Measurements from ENCODE around the gene ADAMTS6.

ADAMTS6 gene

DNA sequence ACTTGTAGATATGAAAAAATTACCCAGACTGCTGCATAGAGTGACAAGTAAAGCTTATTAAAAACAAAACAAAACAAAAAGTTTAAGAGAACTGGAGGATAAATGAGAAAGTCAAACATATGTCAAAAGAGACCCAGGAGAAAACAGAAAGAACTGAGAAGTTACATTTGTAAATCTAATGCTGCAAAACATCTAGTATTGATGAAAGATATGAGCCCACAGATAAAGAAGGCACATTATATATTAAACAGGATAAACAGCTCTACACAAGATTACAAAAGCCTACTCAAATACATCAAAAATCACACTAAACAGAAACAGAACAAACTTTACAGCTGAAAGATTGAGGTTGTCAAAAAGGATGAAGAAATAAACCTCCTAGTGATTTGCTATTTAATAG is 55.1 kb downstream of the ADAMTS6 start:
- Histone ChIP-seq H3K27me3 (ENCODE audit: control insufficient read depth in 1 of 2, insufficient read depth in 2 of 2, low read length in 2 of 2) (no peaks in the 10 kb centered on the region), H3K36me3 (ENCODE audit: control insufficient read depth in 1 of 2, insufficient read depth in 2 of 2, low read length in 2 of 2) (no peaks in the 10 kb centered on the region), H3K27ac (ENCODE audit: low read depth, low read length) (no peak overlapping the region), H3K4me1 (ENCODE audit: control insufficient read depth in 1 of 2, insufficient read depth in 2 of 2, low read length in 2 of 2) (no peaks in the 10 kb centered on the region), H3K4me3 (ENCODE audit: low read depth in 1 of 2, low read length in 2 of 2) (no peak overlapping the region), H3K9me3 (ENCODE audit: control insufficient read depth in 1 of 2, low read length in 2 of 2) (peaks cover 0 to 2% of the 10 kb centered on the region in 2 donors), H3K9ac (ENCODE audit: low read depth in 1 of 2, low read length in 2 of 2) (no peak overlapping the region)

DNA sequence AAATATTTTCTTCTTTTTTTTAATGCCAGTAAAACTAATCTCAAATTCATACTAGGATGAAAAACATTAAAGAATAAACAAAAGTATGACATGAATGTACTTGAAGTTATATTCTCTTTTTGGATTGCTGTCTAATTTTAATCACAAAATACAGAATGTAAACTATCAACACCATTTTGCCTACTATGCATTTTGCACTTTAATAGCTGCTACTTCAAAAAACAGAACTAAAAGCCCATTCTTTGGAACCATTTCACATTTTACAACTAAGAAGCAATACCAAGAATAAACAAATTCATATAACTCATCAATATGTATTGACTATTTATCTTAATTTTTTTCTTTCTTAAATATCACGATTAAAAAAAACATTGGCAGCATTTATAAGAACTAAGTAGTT is 58.1 kb downstream of the ADAMTS6 start:
- Histone ChIP-seq H3K9me3 (ENCODE audit: control insufficient read depth in 1 of 2, low read length in 2 of 2) (peaks cover 2 to 6% of the 10 kb centered on the region in 2 donors), H3K27me3 (ENCODE audit: control insufficient read depth in 1 of 2, insufficient read depth in 2 of 2, low read length in 2 of 2) (no peaks in the 10 kb centered on the region), H3K4me3 (ENCODE audit: low read depth in 1 of 2, low read length in 2 of 2) (no peak overlapping the region), H3K27ac (ENCODE audit: low read depth, low read length) (no peak overlapping the region), H3K36me3 (ENCODE audit: control insufficient read depth in 1 of 2, insufficient read depth in 2 of 2, low read length in 2 of 2) (no peaks in the 10 kb centered on the region), H3K4me1 (ENCODE audit: control insufficient read depth in 1 of 2, insufficient read depth in 2 of 2, low read length in 2 of 2) (no peaks in the 10 kb centered on the region), H3K9ac (ENCODE audit: low read depth in 1 of 2, low read length in 2 of 2) (no peak overlapping the region)

DNA sequence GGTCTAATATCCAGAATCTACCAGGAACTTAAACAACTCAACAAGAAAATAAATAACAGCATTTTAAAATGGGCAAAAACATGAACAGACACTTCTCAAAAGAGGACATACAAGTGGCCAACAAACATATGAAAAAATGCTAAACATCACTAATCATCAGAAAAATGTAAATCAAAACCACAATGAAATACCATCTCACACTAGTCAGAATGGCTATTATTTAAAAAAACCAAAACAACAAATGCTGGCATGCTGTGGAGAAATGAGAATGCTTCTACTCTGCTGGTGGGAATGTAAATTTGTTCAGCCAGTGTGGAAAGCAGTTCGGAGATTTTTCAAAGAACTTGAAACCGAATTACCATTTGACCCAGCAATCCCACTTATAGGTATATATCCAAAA is 63.1 kb downstream of the ADAMTS6 start:
- no peaks in the 10 kb centered on the region for H3K4me1 ChIP-seq (ENCODE audit: control insufficient read depth in 1 of 2, insufficient read depth in 2 of 2, low read length in 2 of 2)
- H3K9ac ChIP-seq (ENCODE audit: low read depth in 1 of 2, low read length in 2 of 2), result no peak overlapping the region
- no peaks in the 10 kb centered on the region for H3K27me3 ChIP-seq (ENCODE audit: control insufficient read depth in 1 of 2, insufficient read depth in 2 of 2, low read length in 2 of 2)
- H3K36me3 ChIP-seq (ENCODE audit: control insufficient read depth in 1 of 2, insufficient read depth in 2 of 2, low read length in 2 of 2), result no peaks in the 10 kb centered on the region
- no peak overlapping the region for H3K4me3 ChIP-seq (ENCODE audit: low read depth in 1 of 2, low read length in 2 of 2)
- H3K27ac ChIP-seq (ENCODE audit: low read depth, low read length), result no peak overlapping the region
- H3K9me3 ChIP-seq (ENCODE audit: control insufficient read depth in 1 of 2, low read length in 2 of 2), result peaks cover 2 to 6% of the 10 kb centered on the region in 2 donors

DNA sequence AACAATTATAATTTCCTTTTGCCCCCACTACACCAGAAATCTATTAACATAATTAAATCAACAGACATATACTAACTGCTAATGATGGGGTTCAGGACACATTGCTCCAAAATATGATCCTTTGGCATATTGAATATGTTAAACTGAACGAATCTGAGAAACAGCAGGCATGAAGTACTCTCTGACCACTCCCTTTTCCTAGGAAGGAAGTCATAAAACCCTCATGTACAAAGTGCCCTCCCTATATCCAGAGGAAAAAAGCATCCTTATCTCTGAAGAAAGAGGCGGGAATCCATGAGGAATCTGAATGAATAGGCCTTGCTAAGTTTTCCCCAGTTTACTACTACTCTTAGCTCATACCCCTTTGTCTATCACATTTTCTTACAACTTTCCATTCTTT is 67.9 kb downstream of the ADAMTS6 start:
- Histone ChIP-seq H3K36me3 (ENCODE audit: control insufficient read depth in 1 of 2, insufficient read depth in 2 of 2, low read length in 2 of 2) (no peaks in the 10 kb centered on the region), H3K27ac (ENCODE audit: low read depth, low read length) (no peak overlapping the region), H3K4me1 (ENCODE audit: control insufficient read depth in 1 of 2, insufficient read depth in 2 of 2, low read length in 2 of 2) (no peaks in the 10 kb centered on the region), H3K27me3 (ENCODE audit: control insufficient read depth in 1 of 2, insufficient read depth in 2 of 2, low read length in 2 of 2) (no peaks in the 10 kb centered on the region), H3K9me3 (ENCODE audit: control insufficient read depth in 1 of 2, low read length in 2 of 2) (no peaks in the 10 kb centered on the region), H3K4me3 (ENCODE audit: low read depth in 1 of 2, low read length in 2 of 2) (no peak overlapping the region), H3K9ac (ENCODE audit: low read depth in 1 of 2, low read length in 2 of 2) (no peak overlapping the region)

- Histone ChIP-seq H3K9me3 (ENCODE audit: control insufficient read depth in 1 of 2, low read length in 2 of 2) (no peaks in the 10 kb centered on the region), H3K36me3 (ENCODE audit: control insufficient read depth in 1 of 2, insufficient read depth in 2 of 2, low read length in 2 of 2) (no peaks in the 10 kb centered on the region), H3K9ac (ENCODE audit: low read depth in 1 of 2, low read length in 2 of 2) (no peak overlapping the region), H3K27ac (ENCODE audit: low read depth, low read length) (no peak overlapping the region), H3K27me3 (ENCODE audit: control insufficient read depth in 1 of 2, insufficient read depth in 2 of 2, low read length in 2 of 2) (no peaks in the 10 kb centered on the region), H3K4me3 (ENCODE audit: low read depth in 1 of 2, low read length in 2 of 2) (no peak overlapping the region), H3K4me1 (ENCODE audit: control insufficient read depth in 1 of 2, insufficient read depth in 2 of 2, low read length in 2 of 2) (no peaks in the 10 kb centered on the region)
These were observed 68.9 kb downstream of the ADAMTS6 start for GRCh38 chr5:65412842-65413241.

DNA sequence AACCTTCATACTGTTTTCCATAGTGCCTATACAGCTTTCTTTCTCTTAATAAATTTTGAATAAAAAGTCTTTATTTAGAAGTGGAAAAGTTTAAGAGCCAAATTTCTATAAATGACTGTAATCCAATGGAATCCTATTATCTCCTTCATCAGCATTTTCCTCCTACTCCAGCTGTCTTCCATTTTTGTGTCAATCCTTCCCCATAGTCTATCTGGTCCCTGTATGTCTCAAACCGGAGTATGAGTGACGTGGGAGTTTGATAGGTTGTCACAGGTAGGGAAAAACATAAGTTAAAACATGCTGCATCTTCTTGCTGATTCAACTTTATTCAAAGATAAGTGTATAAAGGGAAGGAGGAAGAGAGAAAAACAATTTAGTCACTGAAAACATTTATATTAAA is 70.4 kb downstream of the ADAMTS6 start:
- no peaks in the 10 kb centered on the region for H3K9me3 ChIP-seq (ENCODE audit: control insufficient read depth in 1 of 2, low read length in 2 of 2)
- no peak overlapping the region for H3K27ac ChIP-seq (ENCODE audit: low read depth, low read length)
- no peak overlapping the region for H3K9ac ChIP-seq (ENCODE audit: low read depth in 1 of 2, low read length in 2 of 2)
- no peak overlapping the region for H3K4me3 ChIP-seq (ENCODE audit: low read depth in 1 of 2, low read length in 2 of 2)
- H3K27me3 ChIP-seq (ENCODE audit: control insufficient read depth in 1 of 2, insufficient read depth in 2 of 2, low read length in 2 of 2), result no peaks in the 10 kb centered on the region
- no peaks in the 10 kb centered on the region for H3K4me1 ChIP-seq (ENCODE audit: control insufficient read depth in 1 of 2, insufficient read depth in 2 of 2, low read length in 2 of 2)
- no peaks in the 10 kb centered on the region for H3K36me3 ChIP-seq (ENCODE audit: control insufficient read depth in 1 of 2, insufficient read depth in 2 of 2, low read length in 2 of 2)

- Histone ChIP-seq H3K27me3 (ENCODE audit: control insufficient read depth in 1 of 2, insufficient read depth in 2 of 2, low read length in 2 of 2) (no peaks in the 10 kb centered on the region), H3K9me3 (ENCODE audit: control insufficient read depth in 1 of 2, low read length in 2 of 2) (no peaks in the 10 kb centered on the region), H3K4me3 (ENCODE audit: low read depth in 1 of 2, low read length in 2 of 2) (no peak overlapping the region), H3K9ac (ENCODE audit: low read depth in 1 of 2, low read length in 2 of 2) (no peak overlapping the region), H3K36me3 (ENCODE audit: control insufficient read depth in 1 of 2, insufficient read depth in 2 of 2, low read length in 2 of 2) (no peaks in the 10 kb centered on the region), H3K27ac (ENCODE audit: low read depth, low read length) (no peak overlapping the region), H3K4me1 (ENCODE audit: control insufficient read depth in 1 of 2, insufficient read depth in 2 of 2, low read length in 2 of 2) (no peaks in the 10 kb centered on the region)
These were observed 86.1 kb downstream of the ADAMTS6 start for GRCh38 chr5:65395526-65396155.

GRCh38 chr5:65394087-65394486 is 87.6 kb downstream of the ADAMTS6 start:
- H3K9me3 ChIP-seq (ENCODE audit: control insufficient read depth in 1 of 2, low read length in 2 of 2), result no peaks in the 10 kb centered on the region
- H3K36me3 ChIP-seq (ENCODE audit: control insufficient read depth in 1 of 2, insufficient read depth in 2 of 2, low read length in 2 of 2), result no peaks in the 10 kb centered on the region
- no peak overlapping the region for H3K4me3 ChIP-seq (ENCODE audit: low read depth in 1 of 2, low read length in 2 of 2)
- no peak overlapping the region for H3K9ac ChIP-seq (ENCODE audit: low read depth in 1 of 2, low read length in 2 of 2)
- H3K27me3 ChIP-seq (ENCODE audit: control insufficient read depth in 1 of 2, insufficient read depth in 2 of 2, low read length in 2 of 2), result no peaks in the 10 kb centered on the region
- H3K27ac ChIP-seq (ENCODE audit: low read depth, low read length), result no peak overlapping the region
- no peaks in the 10 kb centered on the region for H3K4me1 ChIP-seq (ENCODE audit: control insufficient read depth in 1 of 2, insufficient read depth in 2 of 2, low read length in 2 of 2)

DNA sequence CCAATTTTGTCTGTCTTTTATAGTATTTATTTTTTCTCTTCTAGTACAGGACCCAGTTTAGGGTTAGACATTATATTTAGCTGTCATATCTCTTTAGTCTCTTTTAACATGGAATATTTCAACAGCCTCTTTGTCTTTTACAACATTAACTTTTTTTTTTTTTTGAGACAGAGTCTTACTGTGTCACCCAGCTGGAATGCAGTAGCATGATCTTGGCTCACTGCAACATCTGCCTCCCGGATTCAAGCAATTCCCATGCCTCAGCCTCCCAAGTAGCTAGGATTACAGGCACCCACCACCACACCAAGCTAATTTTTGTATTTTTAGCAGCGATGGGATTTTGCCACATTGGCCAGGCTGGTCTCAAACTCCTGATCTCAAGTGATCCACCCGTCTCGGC is 90.1 kb downstream of the ADAMTS6 start:
- H3K27me3 ChIP-seq (ENCODE audit: control insufficient read depth in 1 of 2, insufficient read depth in 2 of 2, low read length in 2 of 2), result no peaks in the 10 kb centered on the region
- H3K36me3 ChIP-seq (ENCODE audit: control insufficient read depth in 1 of 2, insufficient read depth in 2 of 2, low read length in 2 of 2), result no peaks in the 10 kb centered on the region
- no peak overlapping the region for H3K9ac ChIP-seq (ENCODE audit: low read depth in 1 of 2, low read length in 2 of 2)
- no peaks in the 10 kb centered on the region for H3K9me3 ChIP-seq (ENCODE audit: control insufficient read depth in 1 of 2, low read length in 2 of 2)
- no peaks in the 10 kb centered on the region for H3K4me1 ChIP-seq (ENCODE audit: control insufficient read depth in 1 of 2, insufficient read depth in 2 of 2, low read length in 2 of 2)
- H3K27ac ChIP-seq (ENCODE audit: low read depth, low read length), result no peak overlapping the region
- no peak overlapping the region for H3K4me3 ChIP-seq (ENCODE audit: low read depth in 1 of 2, low read length in 2 of 2)

- H3K9me3 ChIP-seq (ENCODE audit: control insufficient read depth in 1 of 2, low read length in 2 of 2), result no peaks in the 10 kb centered on the region
- no peaks in the 10 kb centered on the region for H3K27me3 ChIP-seq (ENCODE audit: control insufficient read depth in 1 of 2, insufficient read depth in 2 of 2, low read length in 2 of 2)
- no peak overlapping the region for H3K9ac ChIP-seq (ENCODE audit: low read depth in 1 of 2, low read length in 2 of 2)
- no peak overlapping the region for H3K27ac ChIP-seq (ENCODE audit: low read depth, low read length)
- no peaks in the 10 kb centered on the region for H3K4me1 ChIP-seq (ENCODE audit: control insufficient read depth in 1 of 2, insufficient read depth in 2 of 2, low read length in 2 of 2)
- H3K4me3 ChIP-seq (ENCODE audit: low read depth in 1 of 2, low read length in 2 of 2), result no peak overlapping the region
- no peaks in the 10 kb centered on the region for H3K36me3 ChIP-seq (ENCODE audit: control insufficient read depth in 1 of 2, insufficient read depth in 2 of 2, low read length in 2 of 2)
These were observed 91.5 kb downstream of the ADAMTS6 start for GRCh38 chr5:65390208-65390607.

GRCh38 chr5:65383859-65384258 is 97.9 kb downstream of the ADAMTS6 start:
- no peak overlapping the region for H3K4me3 ChIP-seq (ENCODE audit: low read depth in 1 of 2, low read length in 2 of 2)
- no peaks in the 10 kb centered on the region for H3K27me3 ChIP-seq (ENCODE audit: control insufficient read depth in 1 of 2, insufficient read depth in 2 of 2, low read length in 2 of 2)
- no peaks in the 10 kb centered on the region for H3K4me1 ChIP-seq (ENCODE audit: control insufficient read depth in 1 of 2, insufficient read depth in 2 of 2, low read length in 2 of 2)
- no peaks in the 10 kb centered on the region for H3K9me3 ChIP-seq (ENCODE audit: control insufficient read depth in 1 of 2, low read length in 2 of 2)
- H3K27ac ChIP-seq (ENCODE audit: low read depth, low read length), result no peak overlapping the region
- no peaks in the 10 kb centered on the region for H3K36me3 ChIP-seq (ENCODE audit: control insufficient read depth in 1 of 2, insufficient read depth in 2 of 2, low read length in 2 of 2)
- no peak overlapping the region for H3K9ac ChIP-seq (ENCODE audit: low read depth in 1 of 2, low read length in 2 of 2)

All from duodenal mucosa (tissue), 2 donors.